ENCODE data around the gene BTNL2.

GRCh38 chr6:32427934-32428474 is 21.0 kb upstream of the BTNL2 start:
- no peak for TF ChIP-seq CTCF (IDR thresholded peaks at IDR 0.05; ENCODE audit: low read depth, low read length)
- no peak for TF ChIP-seq POLR2A (IDR thresholded peaks at IDR 0.05; ENCODE audit: extremely low read depth, insufficient read length)
